ENCODE results near the gene GNG14.
"Not testable (repeated sequence)": the region's sequence is repeated elsewhere in the genome, so short reads cannot be mapped to it uniquely, and the experiment has no call there.

Gene GNG14

DNA sequence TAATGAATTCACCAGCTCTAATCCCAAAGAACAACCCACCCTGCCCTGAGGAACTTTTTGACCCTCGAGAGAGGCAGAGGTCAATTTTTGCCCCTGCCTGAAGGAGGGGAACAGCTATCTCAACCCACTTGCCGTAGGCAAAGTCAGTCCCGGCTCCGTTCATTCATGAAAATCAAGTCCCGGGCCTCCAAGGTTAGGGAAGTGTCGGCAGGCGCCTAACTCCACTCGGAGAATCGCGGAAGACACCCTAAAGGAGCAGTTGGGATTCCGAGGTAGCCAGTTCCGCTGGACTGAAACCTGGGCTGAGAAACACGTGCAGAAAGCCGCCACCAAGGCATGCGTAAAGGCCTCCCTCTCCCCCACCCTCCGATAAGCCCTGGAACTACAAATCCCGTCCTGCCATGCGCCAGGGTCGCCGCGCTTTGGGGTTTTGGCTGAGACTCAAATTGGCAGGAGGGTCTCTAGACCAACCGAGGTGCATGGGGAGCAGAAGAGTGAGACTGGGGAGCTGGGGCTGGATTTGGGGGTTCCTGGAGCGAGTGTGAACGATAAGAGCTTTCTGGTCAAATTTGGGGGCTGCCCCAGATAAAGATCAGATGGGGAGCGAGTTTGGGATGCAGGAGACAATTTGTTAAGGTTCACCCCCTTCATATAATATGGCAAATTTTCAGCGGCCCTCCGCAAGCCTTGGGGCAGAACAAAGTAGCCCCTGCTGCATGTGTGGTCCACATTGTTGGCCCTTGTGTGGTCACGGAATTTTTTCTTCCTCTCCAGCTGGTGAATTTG lies 36.0 kb downstream of the GNG14 start, which contains the start of gene TNPO2:
Gene TNPO2 (minus strand): TSS at position 292 of the 786 bp plus-strand sequence. CDS start 2,955 bp downstream, outside the sequence.
- peak; percentile 68 for DNase-seq (ENCODE audit: low spot score)

- not testable (repeated sequence) for DNase-seq (ENCODE audit: low spot score)
These were observed 37.8 kb downstream of the GNG14 start for GRCh38 chr19:12725612-12726011.

- no peak for DNase-seq (ENCODE audit: low spot score)
These were observed 39.2 kb downstream of the GNG14 start for GRCh38 chr19:12726988-12727316.

GRCh38 chr19:12727745-12728433 lies 40.1 kb downstream of the GNG14 start:
- DNase-seq (ENCODE audit: low spot score) = peak; percentile 58

DNA sequence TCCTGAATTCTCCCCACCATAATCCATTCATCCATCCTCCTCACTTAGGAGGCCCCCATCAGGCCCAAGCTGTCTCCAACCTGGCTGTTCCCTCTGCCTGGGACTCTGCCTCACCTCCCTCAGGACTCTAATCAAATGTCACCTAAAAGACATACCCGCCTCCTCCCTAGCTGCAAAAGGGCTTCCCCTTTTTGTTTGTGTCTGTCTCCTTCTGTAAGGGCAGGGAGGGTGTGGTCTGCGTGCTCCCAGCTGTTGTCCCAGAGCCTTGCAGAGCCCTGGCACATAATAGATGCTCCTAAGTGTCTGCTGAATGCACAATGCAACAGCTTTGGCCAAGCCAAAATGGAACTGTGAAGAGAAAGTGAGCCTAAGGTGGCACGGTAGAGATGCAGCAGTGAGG lies 42.3 kb downstream of the GNG14 start:
- no peak for DNase-seq (ENCODE audit: low spot score)

DNA sequence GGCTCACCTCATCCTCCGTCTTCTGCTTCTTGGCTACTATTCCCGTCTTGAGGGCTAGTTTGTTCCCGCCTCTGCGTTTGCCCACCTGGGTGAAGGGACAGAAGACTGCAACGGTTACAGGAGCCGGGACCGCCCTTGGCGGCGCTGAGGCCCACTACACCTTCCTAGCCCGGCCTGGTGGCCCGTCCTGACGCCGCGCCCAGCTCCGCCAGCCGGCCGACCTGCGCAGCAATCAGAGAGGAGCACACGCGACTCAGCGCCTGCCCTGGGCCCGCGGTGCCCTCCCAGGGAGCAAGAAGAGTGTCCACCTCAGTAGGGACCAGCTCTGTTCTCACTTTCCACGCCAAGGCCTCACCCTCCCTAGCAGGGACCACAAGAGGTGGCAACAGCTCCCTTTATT lies 43.5 kb downstream of the GNG14 start:
- no peak for DNase-seq (ENCODE audit: low spot score)

- peak; percentile 46 for DNase-seq (ENCODE audit: low spot score)
These were observed 45.8 kb downstream of the GNG14 start for GRCh38 chr19:12733369-12734214.

- DNase-seq (ENCODE audit: low spot score) = peak; percentile 100
These were observed 49.4 kb downstream of the GNG14 start, which contains the start of gene GET3 for GRCh38 chr19:12736995-12737834. Gene GET3, plus strand, starts transcription at chr19:12737497. Its CDS starts 9 bp downstream, at chr19:12737506.

DNA sequence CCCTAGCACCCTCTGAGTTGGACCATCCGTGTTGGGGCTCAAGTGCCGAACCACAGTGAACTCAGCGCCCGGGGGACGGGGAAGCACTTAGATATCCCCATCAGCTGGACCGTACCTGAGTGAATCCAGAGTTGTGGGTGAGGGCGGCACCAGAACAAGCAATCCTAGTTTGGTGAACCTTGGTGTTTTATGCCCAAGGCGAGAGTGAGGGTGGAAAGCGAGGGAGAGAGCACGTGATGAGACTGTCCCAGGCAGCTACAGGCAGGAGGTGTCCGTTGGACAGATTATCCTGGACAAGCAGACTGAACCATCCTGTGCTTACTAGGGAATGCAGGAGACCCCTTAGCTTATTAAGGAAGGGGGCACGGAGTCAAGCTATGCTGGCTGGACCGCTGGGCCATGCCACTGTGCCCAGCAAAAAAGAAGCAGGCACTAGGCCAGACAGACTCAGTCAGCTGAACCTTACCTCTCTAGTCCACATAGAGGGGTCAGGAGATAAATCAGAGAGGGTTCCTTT lies 50.1 kb downstream of the GNG14 start:
- no peak for DNase-seq (ENCODE audit: low spot score)

All from kidney tubule cell (primary cell).